Raji (cell line): ENCODE data around the gene DPYSL4.

Experiments used
- POLR2A ChIP-seq: IDR thresholded peaks from 2 replicates; pipeline ENCODE4 v1.6.1; 2011; ENCODE audit warnings: low read depth, low read length, control low read depth; ENCODE audit not compliant: insufficient read depth

The DPYSL4 gene

DNA sequence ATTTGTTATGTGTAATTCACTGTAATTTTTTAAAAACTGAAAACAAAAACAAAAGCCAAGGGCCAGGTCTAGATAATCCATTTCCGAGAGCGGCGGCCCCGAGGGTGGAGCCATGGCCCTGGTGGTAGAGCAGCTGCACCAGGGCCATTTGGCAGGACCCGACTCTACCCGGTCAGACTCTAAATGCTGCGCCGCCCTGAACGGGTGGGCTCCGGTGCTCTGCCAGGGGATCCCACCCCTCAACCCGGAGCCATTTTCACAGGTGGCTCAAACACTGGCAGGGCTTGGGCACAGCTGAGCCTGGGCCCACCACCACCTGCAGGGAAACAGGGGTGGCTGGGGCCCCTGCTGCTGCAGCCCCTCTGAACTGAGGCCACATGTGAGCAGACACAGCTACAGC lies 56.9 kb downstream of the DPYSL4 start:
- no peak for TF ChIP-seq POLR2A

DNA sequence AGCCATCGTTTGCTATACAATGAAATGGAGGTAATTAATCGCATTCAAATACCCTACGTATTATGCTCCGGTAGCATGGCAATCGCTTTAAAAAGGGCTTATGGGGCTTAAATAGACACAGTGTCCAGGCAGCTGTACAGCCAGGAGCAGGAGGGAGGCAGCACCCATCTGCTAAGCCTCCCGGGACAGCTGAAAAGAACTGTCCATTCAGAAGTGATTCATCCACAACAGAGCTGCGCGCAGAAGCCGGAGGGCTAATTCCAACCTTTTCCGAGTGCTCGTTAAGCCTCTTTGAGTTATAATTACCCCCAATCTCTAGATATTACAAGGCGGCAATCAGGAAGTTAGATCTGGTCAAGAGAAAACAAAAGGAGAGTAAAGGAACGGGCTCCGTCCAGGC lies 58.3 kb downstream of the DPYSL4 start:
- no peak for TF ChIP-seq POLR2A

DNA sequence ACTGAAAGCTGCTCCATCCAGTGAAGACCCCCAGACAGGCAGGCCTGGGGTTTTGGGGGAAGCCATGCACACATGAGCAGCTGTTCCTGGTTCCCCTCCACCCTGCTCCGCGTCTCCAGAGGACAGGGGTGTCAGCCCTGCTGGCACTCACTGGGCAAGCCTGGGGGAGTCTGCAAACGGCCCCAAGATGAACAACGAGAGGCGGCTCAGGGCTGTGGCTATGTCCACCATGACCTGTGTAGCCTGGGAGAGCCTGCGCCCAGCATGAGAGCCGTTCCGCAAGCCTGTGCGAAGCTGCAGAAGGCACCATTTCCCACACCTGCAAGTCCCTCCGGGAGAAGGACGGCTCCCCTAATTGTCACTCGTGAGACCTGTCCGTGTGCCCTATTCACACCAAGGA lies 59.5 kb downstream of the DPYSL4 start:
- no peak for TF ChIP-seq POLR2A

DNA sequence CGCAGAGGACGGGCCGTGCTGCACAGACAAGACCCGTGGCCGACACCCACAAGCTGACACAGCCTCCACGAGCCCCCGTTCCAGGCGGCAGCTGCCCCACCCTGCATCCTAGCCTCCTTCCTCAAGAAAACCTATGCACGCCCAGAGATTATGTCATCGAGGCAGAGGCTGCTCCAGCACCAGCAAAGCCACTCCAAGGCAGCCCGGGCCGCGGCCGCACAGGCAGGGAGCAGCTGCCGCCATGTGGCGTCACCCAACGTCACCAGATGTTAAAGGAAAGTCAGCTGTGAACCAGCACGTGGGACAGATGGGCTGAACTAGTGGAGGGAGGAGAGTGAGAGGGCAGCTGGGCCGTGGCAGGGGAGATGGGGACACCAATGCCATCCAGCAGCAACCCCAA lies 61.2 kb downstream of the DPYSL4 start:
- TF ChIP-seq POLR2A, result no peak

DNA sequence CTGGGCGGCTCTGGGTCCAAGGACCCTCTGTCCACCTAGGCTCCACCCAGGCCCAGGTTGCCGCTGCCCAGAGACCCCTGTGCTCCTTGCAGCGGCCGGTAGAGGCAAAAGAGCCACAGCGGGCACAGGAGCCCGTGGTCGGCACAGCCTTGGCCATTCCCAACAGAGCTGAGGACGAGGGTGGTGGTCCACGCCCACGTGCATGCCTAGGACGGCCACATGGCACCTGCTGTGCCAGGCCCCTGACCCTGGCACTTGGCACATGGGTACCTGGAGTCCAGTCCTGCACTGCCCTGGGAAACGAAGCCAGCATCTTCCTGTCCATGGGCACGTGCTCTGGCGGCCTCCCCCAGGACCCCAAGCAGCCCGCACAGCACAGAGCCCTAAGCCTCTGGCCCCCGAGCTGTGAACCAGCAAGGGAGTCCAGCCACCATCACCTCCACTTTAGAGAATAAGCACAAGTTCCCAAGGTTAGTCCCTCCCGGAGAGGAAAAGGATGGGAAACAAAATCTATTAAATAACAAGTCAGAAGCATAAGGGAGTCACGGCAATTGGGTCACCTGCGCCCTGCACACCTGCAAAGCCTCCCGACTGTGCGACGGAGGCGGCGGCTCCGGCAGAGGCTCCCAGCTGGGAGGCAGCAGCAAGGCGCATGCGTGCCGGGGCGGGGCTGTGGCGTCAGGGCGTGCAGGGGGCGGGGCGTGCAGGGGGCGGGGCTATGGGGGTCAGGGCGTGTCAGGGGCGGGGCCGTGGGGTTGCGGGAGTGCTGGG lies 61.9 kb downstream of the DPYSL4 start:
- TF ChIP-seq POLR2A, result peak; percentile 34; the same call in 1 of the 2 replicates

DNA sequence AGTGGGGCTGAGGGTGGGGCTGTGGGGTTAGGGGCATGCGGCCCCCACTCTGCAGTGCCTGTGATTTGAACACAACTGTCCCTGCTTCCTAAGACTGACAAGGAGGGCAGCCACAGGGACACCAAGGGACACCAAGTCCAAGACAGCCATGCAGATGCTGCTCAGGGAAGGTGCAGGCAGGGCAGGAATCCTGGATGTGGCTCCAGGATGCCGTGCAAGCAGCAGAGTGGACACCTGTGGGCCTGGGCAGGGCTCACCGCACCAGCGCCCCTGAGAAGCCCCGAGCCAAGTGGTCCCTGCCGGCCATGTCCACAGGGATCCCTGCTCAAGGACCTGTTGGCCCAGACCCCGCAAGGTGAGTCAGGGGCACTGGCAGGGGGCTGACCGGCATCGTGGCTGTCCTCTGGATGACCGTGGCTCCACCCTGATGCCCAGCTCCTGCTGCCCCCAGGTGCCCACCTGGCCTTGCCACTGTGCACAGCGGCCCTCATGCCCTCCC lies 62.5 kb downstream of the DPYSL4 start:
- TF ChIP-seq POLR2A, result no peak

DNA sequence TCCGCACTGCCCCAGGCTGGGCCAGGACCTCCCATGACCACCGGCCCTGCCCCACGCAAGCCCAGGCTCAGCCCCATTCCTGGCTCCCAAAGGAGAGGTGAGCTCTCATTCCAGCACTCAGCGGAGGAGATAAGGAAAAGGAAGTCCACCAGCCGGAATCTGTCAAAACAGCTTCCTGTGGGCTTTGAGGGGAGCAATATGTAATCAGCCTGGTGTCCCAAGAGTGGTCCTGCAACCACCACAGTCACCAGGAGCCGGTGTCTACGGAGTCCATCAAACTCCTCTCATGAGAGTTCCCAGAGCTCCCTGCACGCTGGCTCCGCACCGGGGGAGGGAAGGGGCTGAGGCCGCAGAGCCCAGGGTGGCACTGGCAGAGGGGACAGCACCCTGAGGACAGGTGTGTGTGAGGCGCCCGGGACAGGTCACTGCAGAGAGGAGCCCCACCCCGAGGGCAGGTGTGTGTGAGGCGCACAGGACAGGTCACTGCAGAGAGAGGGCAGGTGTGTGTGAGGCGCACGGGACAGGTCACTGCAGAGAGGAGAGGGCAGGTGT lies 63.2 kb downstream of the DPYSL4 start:
- TF ChIP-seq POLR2A, result no peak

DNA sequence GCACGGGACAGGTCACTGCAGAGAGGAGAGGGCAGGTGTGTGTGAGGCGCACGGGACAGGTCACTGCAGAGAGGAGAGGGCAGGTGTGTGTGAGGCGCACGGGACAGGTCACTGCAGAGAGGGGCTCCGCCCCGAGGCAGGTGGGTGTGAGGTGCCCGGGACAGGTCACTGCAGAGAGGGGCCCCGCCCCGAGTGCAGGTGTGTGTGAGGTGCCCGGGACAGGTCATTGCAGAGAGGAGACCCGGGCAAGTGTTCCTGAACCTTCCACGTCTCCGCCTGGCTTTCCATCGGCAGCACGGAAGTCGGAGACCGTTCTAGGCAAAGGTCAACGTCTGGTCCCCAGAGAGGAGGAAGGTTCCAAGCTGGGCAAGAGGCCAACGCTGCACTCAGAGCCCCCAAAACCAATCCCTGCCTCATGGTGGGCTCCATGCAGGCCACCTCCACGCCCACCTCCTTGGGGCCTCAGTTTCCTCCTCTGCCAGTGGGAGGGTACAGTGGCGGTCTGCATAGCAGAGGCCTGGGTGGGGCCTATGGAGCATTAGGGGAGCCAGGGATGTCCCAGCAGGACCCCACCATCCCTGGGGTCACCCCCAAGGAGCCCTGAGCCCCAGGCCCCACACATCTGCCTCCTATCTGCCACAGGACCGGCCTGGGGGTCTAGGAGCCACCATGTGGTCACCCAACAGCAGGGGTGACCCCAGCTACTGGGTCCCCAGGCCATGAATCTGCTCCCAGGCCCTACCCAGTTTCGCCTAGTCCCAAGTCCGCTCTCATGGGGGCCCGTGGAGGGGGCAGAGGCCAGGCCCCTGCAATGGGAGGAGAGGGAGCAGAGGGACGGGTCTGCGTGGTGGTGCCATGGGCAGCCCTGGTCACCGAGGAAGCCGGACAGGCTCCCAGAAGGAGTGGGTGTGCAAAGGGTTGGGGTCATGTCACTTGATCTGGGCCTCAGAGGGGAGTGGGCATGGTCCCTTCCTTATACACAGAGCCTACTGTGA lies 64.0 kb downstream of the DPYSL4 start:
- no peak for TF ChIP-seq POLR2A

DNA sequence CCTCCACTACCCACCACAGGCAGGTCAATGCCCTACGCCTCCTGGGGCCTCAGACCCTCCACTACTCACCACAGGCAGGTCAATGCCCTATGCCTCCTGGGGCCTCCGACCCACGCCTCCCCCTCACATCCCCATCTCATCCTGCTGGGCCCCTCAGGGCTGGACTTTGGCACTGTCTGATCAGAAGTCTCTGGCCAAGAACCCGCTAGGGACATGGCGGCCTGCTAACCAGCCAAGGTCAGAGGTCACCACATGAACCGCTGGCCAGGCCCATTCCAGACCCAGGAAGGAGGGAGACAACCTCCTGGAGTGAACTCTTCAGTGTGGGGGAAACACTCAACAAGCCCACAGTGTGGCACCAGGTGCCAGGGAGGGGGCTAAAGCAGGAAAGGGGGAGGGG lies 65.2 kb downstream of the DPYSL4 start:
- no peak for TF ChIP-seq POLR2A

DNA sequence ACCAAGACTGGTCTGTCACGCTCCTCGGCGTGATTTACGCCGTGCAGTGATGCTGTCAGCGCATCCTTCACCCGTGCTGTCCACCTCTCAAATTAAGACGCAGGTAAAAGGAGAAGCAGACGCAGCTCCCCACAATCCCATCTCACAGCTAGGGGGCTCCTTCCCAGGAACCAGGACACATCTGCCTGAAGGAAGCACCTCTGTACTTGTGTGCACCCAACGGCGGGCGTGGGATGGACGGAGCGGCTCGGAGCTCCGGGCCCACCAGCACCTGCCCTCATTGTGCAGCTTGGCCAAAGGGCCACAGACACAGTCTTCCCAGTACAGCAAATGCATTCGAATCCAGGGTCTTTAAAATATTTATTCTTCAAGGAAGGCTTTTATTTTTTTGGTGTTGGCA lies 65.7 kb downstream of the DPYSL4 start:
- TF ChIP-seq POLR2A, result no peak

DNA sequence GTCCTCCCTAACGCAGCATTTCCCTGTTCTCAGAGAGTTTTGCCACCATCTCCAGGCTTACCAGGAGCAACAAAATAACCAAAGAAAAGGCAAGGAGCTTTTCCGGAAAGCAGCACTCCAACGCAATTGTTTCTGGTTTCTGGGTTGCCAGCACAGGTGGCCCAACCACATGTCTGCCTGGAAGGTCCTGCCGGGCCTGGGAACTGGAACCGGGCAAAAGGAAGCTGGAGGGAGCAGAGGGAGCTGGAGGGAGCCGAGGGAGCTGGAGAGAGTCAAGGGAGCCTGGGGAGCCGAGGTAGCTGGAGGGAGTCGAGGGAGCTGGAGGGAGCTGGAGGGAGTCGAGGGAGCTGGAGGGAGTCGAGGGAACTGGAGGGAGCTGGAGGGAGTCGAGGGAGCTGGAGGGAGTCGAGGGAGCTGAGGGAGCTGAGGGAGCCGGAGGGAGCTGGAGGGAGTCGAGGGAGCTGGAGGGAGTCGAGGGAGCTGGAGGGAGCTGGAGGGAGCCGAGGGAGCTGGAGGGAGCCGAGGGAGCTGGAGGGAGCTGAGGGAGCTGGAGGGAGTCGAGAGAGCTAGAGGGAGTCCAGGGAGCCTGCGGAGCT lies 66.4 kb downstream of the DPYSL4 start:
- TF ChIP-seq POLR2A, result no peak

DNA sequence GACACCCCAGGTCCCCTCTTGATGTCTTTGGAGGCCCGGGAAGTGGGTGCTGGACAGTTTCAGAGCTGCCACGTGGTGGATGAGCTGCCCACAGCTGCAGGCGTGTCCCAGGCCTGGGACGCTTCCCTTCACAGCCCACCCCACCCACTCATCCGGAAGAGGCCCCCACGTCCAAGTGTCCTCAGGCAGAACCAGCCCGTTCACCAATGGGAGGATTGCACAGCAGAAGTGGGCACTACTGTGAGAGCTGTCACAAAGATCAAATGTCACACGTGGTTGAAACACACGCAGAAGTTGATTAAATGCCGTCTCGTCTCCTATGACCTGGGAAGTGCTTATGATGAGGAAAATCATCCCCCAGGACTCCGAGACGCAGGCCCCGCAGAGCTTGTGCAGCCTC lies 68.1 kb downstream of the DPYSL4 start:
- TF ChIP-seq POLR2A, result no peak
